ENCODE measurements around the gene FOXN3.

DNA sequence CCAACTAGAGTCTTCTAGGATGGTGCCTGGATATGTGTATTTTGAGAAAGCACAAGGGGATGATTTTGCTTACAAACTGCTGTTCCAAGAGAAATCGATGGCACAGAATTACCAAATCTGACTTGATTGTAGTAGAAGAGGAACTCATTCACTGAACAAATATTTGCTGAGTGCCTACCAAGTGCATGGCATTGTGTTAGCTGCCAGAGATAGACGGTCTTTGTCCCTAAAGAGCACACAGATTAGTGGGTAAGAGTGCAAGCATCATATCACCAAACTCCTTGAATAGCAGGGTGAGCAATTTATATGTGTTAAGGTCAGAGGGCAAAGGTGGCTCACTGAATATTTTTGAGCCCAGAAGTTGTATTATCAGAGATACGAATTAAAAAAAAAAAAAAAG lies 3.5 kb upstream of the FOXN3 start:
- TF ChIP-seq, protein P1, sequence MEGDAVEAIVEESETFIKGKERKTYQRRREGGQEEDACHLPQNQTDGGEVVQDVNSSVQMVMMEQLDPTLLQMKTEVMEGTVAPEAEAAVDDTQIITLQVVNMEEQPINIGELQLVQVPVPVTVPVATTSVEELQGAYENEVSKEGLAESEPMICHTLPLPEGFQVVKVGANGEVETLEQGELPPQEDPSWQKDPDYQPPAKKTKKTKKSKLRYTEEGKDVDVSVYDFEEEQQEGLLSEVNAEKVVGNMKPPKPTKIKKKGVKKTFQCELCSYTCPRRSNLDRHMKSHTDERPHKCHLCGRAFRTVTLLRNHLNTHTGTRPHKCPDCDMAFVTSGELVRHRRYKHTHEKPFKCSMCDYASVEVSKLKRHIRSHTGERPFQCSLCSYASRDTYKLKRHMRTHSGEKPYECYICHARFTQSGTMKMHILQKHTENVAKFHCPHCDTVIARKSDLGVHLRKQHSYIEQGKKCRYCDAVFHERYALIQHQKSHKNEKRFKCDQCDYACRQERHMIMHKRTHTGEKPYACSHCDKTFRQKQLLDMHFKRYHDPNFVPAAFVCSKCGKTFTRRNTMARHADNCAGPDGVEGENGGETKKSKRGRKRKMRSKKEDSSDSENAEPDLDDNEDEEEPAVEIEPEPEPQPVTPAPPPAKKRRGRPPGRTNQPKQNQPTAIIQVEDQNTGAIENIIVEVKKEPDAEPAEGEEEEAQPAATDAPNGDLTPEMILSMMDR (IDR thresholded peaks at IDR 0.05): no peak
- no peak for TF ChIP-seq CHD2 (IDR thresholded peaks at IDR 0.05; ENCODE audit: low read length, partially characterized antibody)
- TF ChIP-seq TP53 (CRISPR knock-in tag; IDR thresholded peaks at IDR 0.05): no peak
- no peak for TF ChIP-seq NFE2L2 (conservative IDR thresholded peaks at IDR 0.05; ENCODE audit: low read length)
- no peak for TF ChIP-seq ZC3H11A (IDR thresholded peaks at IDR 0.05)
